Right atrium auricular region (tissue), 2 donors: ENCODE data around the gene LRCH1. TPM values are rescaled to one million over a fixed set of nuclear protein-coding genes. Genes with fewer than 3 reads are reported as not detected.
A peak's percentile ranks its signal among the peaks of the same experiment; 100 is the strongest.

Experiments used
- DNase-seq: peaks from one replicate; pipeline ENCODE4 v3.0.0-alpha.2; 2019; ENCODE audit warnings: low spot score
- H3K27ac ChIP-seq, 2 donors: fragments of 200-600 bp; sonication (generic); 1 replicate in 1 of 2; 2 replicates in 1 of 2; pipeline ENCODE4 v1.5.1; 2016 to 2019
- H3K27me3 ChIP-seq, 2 donors: fragments of 200-600 bp; sonication (generic); one replicate each; pipeline versions ENCODE4 v1.5.1 to v1.6.0; 2017 to 2019
- H3K36me3 ChIP-seq: fragments of 200-600 bp; sonication (generic); one replicate; pipeline ENCODE4 v1.5.1; 2016
- H3K4me1 ChIP-seq, 2 donors: fragments of 200-600 bp; sonication (generic); one replicate each; pipeline versions ENCODE4 v1.5.1 to v1.6.0; 2017 to 2019
- H3K4me3 ChIP-seq, 2 donors: fragments of 200-600 bp; sonication (generic); 1 replicate in 1 of 2; 2 replicates in 1 of 2; pipeline ENCODE4 v1.5.1; 2017 to 2019; ENCODE audit warnings: mild to moderate bottlenecking in 1 of 2, moderate library complexity in 1 of 2
- H3K9me3 ChIP-seq, 2 donors: fragments of 200-600 bp; sonication (generic); one replicate each; pipeline ENCODE4 v1.5.1; 2019
- total RNA-seq, 2 donors: library from RNA; depleted of rRNA; stranded (reverse); fragments of >200 nt; gene quantifications; one replicate each; pipeline ENCODE4 v1.1.0, GENCODE V29; 2016
- TF ChIP-seq, protein P1 (sequence below), 2 donors: fragments of 200-600 bp; sonication (generic); IDR thresholded peaks; one replicate each; pipeline ENCODE4 v1.5.1; 2019; ENCODE audit warnings: antibody characterized with exemption in 2 of 2

LRCH1 gene
- total RNA-seq, 2 donors from 2014 or later, result 6.9 to 10.9 TPM

DNA sequence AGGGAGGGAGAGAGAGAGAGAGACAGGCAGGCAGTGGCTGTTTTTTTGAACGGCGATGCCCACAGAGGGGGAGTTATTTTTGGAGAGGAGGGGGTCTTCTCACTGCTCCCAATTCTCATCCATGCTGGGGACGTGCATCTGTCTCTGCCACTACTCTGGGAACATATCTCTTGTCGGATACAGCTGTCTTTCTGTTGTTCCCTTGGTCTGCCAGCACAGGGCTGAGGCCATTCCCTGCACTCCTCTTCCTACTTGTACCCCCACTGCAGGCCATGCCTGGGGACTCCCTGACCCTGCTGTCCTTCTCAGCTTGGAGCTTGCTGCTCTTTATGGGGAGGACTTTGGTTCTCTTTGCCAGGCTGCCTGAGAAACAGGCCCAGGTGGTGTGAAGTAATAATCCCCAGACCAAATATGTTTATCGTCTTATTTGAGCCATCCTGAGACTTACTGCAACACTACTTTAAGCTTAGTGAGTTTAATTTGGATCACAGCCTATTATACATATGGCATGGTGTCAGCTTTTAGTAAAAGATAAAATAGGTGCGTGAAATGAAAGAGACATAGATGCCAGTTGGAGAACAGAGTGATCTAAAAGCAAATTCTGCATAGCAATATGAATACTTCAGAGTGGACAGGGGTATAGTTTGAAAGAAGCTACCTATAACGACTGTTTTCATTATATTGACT, 19.1 kb downstream of the LRCH1 start:
- Histone ChIP-seq H3K9me3 (no peaks in the 10 kb centered on the region), H3K27ac (peak overlapping the region; percentile 29 to 49), H3K36me3 (no peaks in the 10 kb centered on the region), H3K27me3 (no peaks in the 10 kb centered on the region), H3K4me3 (no peak overlapping the region), H3K4me1 (peaks cover 2 to 56% of the 10 kb centered on the region in 2 donors)
- no peak for DNase-seq
- TF ChIP-seq, protein P1, sequence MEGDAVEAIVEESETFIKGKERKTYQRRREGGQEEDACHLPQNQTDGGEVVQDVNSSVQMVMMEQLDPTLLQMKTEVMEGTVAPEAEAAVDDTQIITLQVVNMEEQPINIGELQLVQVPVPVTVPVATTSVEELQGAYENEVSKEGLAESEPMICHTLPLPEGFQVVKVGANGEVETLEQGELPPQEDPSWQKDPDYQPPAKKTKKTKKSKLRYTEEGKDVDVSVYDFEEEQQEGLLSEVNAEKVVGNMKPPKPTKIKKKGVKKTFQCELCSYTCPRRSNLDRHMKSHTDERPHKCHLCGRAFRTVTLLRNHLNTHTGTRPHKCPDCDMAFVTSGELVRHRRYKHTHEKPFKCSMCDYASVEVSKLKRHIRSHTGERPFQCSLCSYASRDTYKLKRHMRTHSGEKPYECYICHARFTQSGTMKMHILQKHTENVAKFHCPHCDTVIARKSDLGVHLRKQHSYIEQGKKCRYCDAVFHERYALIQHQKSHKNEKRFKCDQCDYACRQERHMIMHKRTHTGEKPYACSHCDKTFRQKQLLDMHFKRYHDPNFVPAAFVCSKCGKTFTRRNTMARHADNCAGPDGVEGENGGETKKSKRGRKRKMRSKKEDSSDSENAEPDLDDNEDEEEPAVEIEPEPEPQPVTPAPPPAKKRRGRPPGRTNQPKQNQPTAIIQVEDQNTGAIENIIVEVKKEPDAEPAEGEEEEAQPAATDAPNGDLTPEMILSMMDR (IDR thresholded peaks at IDR 0.05), result no peak

DNA sequence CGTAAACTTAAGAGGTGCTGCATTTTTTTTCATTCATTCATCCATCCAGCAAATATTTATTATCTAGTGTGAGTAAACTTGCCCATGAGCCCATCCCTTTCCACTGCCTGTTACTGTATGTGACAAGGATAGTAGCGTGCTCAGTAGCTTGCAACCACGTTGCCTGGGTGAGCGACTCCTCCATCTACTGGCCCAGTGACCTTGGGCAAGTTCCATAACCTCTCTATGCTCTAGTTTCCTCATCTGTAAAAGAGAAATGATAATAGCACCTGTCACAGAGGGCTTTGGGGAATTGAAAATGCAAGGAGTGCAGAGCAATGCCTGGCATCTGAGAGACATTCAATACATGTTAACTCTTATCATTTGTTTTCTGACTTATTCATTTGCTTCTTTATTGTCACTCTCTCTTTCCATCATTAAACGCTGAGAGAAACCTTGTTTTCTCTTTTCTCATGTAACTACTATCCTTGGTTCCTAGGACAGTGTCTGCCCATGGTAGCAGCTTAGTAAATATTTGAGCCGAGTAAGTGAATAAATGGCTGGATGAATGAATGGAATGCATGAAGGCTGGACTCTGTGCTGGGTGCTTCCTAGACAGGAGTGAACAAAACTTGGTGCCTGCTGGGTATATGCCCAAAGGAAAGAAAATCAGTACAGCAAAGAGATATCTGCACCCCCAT, 19.9 kb downstream of the LRCH1 start:
- Histone ChIP-seq H3K27ac (no peak overlapping the region), H3K36me3 (no peaks in the 10 kb centered on the region), H3K27me3 (no peaks in the 10 kb centered on the region), H3K4me3 (no peak overlapping the region), H3K9me3 (no peaks in the 10 kb centered on the region), H3K4me1 (peaks cover 2 to 65% of the 10 kb centered on the region in 2 donors)
- DNase-seq, result no peak
- TF ChIP-seq, protein P1 (IDR thresholded peaks at IDR 0.05), result no peak

DNA sequence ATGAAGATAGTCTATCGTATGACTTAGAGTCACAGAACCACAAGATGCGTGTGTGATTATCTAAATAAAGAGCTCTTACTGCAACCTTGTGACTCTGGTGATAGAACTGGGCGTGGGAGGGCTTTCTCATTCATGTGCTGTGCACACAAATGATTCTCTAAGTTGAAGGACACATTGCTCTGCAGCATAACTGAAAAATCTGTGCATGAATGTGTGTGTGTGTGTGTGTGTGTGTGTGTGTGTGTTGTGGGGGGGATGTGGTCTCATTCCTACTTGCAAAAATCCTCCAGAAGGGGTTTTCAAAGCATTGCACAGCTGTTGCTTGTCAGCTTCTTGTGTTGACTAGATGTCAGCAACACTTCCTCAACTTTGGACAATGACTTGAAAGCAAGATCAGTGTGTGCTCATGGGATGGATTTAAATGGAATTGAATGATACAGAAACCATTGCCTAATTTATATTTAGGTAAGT, 22.4 kb downstream of the LRCH1 start:
- TF ChIP-seq, protein P1 (IDR thresholded peaks at IDR 0.05), result no peak
- Histone ChIP-seq H3K4me1 (peaks cover 0 to 83% of the 10 kb centered on the region in 2 donors), H3K36me3 (no peaks in the 10 kb centered on the region), H3K4me3 (no peak overlapping the region), H3K9me3 (no peaks in the 10 kb centered on the region), H3K27ac (peak overlapping the region; percentile 46 to 72), H3K27me3 (no peaks in the 10 kb centered on the region)
- DNase-seq, result no peak

DNA sequence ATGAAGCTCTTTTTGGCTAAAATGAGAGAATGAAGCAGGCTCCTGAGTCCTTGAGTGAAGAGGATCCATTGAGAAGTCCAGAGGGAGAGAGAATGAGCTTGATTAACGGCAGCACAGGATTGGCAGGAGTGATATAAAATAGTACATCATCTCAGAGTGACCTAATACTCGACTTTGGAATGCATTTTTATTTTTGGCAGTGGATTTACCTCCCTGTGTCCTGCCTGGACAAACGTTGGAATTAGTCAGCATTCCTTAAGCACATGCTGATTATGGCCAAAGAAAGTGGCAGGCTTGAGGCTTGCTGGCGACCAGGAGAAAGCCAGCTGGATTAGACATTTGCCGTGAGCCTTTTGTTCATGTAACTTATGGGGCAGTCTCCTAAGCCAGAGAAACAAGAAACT, 22.9 kb downstream of the LRCH1 start:
- H3K4me1 ChIP-seq, result peaks cover 0 to 83% of the 10 kb centered on the region in 2 donors
- H3K36me3 ChIP-seq, result no peaks in the 10 kb centered on the region
- H3K9me3 ChIP-seq, result no peaks in the 10 kb centered on the region
- DNase-seq, result peak; percentile 63
- H3K27ac ChIP-seq, result peak overlapping the region; percentile 46 to 72
- H3K27me3 ChIP-seq, result no peaks in the 10 kb centered on the region
- no peak overlapping the region for H3K4me3 ChIP-seq
- TF ChIP-seq, protein P1 (IDR thresholded peaks at IDR 0.05), result no peak

DNA sequence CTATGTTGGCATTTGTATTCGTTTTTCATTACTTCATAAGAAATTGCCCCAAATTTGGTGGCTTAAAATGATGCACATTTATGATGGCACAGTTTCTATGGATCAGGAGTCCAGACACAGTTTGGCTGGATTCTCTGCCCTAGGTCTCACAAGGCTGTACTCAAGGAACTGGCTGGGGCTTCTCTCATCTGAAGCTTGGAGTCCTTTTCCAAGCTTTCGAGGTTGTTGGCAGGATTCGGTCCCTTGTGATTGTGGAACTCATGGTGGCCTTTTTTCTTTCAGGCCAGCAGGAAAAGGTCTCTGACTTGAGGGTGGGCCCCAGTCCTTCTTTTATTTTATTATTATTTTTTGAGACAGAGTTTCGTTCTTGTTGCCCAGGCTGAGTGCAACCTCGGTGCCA, 23.8 kb downstream of the LRCH1 start:
- no peaks in the 10 kb centered on the region for H3K27me3 ChIP-seq
- H3K4me1 ChIP-seq, result peaks cover 0 to 77% of the 10 kb centered on the region in 2 donors
- no peaks in the 10 kb centered on the region for H3K36me3 ChIP-seq
- TF ChIP-seq, protein P1 (IDR thresholded peaks at IDR 0.05), result no peak
- H3K4me3 ChIP-seq, result no peak overlapping the region
- no peaks in the 10 kb centered on the region for H3K9me3 ChIP-seq
- H3K27ac ChIP-seq, result peak overlapping the region in 1 of 2 donors; percentile 46
- no peak for DNase-seq
